WI38 (cell line): Measurements from ENCODE around the gene EMC8.

ENCODE experiments used
- H3K4me3 ChIP-seq: 2 replicates; pipeline ENCODE4 v1.5.1; 2011; ENCODE audit warnings: low read depth, mild to moderate bottlenecking, control low read depth, low read length
- CTCF ChIP-seq: IDR thresholded peaks from 2 replicates; pipeline ENCODE4 v1.5.1; 2012; ENCODE audit warnings: low read depth, mild to moderate bottlenecking, control low read depth, low read length

Gene EMC8

DNA sequence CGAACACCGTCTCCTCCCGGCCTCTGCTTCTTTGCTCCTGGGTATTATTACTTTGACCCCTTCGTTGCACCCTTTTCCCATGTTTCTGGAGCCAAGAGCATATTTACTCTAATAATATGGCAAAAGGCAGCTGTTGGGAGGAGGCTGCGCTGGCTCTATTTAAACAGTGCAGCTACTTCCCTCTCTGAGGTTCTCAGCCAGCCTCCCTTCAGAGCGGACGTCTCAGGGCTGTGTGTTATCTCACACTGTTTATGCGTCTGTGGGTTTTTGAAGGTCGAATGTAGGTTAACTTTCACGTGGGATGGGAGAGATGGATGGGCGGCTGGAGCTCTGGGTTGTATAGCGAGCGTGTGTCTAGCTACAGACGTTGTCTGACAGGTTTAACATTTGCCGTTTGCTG lies 45.4 kb upstream of the EMC8 start:
- H3K4me3 ChIP-seq = no peak overlapping the region
- TF ChIP-seq CTCF = no peak

DNA sequence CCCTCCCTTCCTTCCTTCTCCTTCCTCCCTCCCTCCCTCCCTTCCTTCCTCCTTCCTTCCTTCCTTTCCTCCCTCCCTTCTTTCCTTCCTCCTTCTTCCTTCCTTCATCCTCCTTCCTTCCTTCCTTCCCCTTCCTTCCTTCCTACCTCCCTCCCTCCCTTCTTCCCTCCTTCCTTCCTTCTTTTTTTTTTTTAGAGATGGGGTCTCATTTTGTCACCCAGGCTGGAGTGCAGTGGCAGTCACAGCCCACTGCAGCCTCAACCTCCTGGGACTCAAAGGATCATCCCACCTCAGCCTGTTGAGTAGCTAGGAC lies 44.8 kb upstream of the EMC8 start:
- no peak overlapping the region for H3K4me3 ChIP-seq
- TF ChIP-seq CTCF = no peak

DNA sequence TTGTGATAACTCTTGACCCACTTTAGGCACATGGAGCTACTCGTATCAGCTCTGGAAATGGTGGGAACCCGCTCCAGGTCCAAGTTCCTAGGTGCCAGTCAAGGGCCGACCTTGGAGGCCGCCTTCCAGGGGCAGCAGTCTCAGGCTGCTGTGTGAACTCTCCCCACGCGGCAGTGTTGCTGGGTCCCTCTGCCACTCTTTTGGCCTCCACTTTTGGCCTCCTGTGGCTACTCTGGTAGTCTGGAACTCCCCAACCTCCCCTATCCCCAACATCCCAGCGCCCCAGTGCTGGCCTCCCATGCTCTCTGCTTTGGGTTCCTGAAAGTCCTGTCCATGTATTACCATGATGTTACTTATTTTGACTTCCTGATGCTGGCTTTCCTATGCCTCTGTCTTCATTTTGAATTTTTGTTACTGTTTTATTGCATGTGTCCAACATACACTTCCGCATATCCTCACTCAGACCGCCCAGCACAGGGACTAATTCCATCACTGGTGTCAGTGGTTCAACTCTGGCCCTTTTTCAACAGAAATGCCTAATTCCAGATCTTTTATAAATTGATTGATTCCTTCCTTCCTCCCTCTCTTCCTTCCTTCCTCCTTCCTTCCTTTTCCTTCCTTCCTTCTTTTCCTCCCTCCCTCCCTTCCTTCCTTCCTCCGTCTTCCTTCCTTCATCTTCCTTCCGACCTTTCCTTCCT lies 44.3 kb upstream of the EMC8 start:
- TF ChIP-seq CTCF = no peak
- H3K4me3 ChIP-seq = no peak overlapping the region

GRCh38 chr16:85842848-85843247 lies 43.5 kb upstream of the EMC8 start:
- H3K4me3 ChIP-seq = no peak overlapping the region
- no peak for TF ChIP-seq CTCF

DNA sequence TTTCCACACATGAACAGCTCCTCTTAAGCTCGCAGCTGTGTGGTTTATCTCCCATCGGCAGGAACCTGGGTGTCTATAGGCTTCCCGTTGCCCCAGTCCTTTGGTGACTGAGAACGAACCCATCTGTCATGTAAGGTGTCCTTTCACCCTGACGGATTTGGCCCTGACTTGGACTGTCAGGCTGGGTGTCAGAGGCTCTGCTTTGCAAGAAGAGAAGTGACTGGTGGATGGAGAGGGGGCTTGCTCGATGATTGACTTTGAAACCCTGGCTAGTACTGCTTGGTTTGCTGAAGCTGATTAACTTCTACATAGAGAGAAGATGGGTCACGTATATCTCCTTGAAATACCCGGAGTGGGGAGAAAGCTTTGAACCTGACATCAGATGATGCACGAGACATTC lies 43.1 kb upstream of the EMC8 start:
- TF ChIP-seq CTCF = no peak
- H3K4me3 ChIP-seq = no peak overlapping the region

- TF ChIP-seq CTCF = no peak
- no peak overlapping the region for H3K4me3 ChIP-seq
Observed at GRCh38 chr16:85840801-85841200, 41.5 kb upstream of the EMC8 start.

- no peak overlapping the region for H3K4me3 ChIP-seq
- TF ChIP-seq CTCF = no peak
Observed at GRCh38 chr16:85840395-85840794, 41.1 kb upstream of the EMC8 start.
